NCI-H82 treated with DMSO at 0.1 percent for 48 hours (cell line): ENCODE measurements around the gene NCR2.

Source experiments
- DNase-seq: peaks from one replicate; lab custom pipeline; 2025; ENCODE audit not compliant: unreplicated experiment; lab: John Stamatoyannopoulos, UW

The NCR2 gene

DNA sequence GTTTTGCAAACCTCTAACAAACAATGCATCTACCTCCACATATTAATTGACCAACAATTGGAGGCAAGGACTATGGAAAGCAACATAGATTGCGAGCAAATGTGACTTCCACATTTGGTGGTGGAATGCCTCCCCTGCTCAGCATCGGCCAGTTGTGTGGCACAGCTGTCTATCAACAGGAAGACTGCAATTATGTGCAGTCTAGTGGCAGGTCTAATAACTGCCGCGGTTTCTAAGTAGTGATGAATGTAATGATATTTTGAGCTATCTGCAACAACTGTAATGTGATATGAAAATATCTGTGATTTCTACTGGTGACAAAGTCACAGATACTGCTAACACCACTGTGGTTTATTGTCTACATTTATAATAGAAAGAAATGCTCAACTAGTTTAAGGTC lies 56.8 kb downstream of the NCR2 start:
- no peak for DNase-seq

DNA sequence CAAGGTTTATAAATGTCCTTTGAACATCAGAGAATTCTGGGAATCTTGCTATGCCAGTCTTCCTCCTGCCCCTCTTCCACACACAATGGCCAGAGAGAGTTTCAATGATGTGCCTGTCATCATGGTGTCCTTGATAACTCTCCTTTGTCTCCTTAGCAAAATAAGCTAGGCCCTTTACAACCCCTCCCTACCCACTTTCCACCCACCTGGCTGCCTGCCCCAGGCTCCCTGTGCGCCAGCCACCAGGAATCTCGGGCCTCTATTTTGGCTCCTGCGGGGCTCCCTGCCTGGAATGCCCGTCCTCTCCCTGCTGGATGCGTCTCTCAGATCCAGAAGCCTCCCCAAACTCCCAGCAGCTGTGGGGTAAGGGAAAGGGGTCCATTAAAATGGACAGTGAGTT lies 60.9 kb downstream of the NCR2 start:
- no peak for DNase-seq

DNA sequence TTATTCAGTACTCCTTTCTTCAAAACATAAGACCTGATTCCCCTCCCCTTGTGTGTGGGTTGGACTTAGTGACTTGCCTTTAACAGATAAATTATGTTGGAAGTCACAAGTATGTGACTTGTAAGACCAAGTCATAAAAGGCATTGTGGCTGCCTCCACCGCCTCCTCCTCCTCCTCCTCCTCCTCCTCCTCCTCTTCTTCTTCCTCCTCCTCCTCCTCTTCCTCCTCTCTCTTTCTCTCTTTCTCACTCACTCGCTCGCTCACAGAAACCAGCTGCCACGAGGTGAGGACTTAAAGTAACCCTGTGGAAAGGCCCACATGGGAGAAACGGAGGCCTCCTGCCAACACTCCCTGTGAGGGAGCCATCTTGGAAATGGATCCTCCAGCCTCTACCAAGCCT lies 64.0 kb downstream of the NCR2 start:
- DNase-seq, result no peak
